Head of caudate nucleus (tissue), 42 donors: ENCODE measurements around the gene FAM227B.

Source experiments
- DNase-seq, 42 donors: peaks; one replicate each; pipeline versions ENCODE4 v3.0.0 to v3.0.0-alpha.2; 2020 to 2021; ENCODE audit warnings: mixed read lengths in 7 of 42
- intact Hi-C: fragments of 100-400 bp; cut with DNase I; formaldehyde crosslinking; loops from one replicate; pipeline ENCODE4 v1.15.0; 2022

The FAM227B gene

GRCh38 chr15:49330166-49330565 lies 290.5 kb downstream of the FAM227B start:
- DNase-seq = no peak
- intact Hi-C loops = no loop called here

- DNase-seq = no peak
- intact Hi-C loops = no loop called here
Measured at GRCh38 chr15:49328941-49329340, 291.7 kb downstream of the FAM227B start.

- DNase-seq = no peak
- intact Hi-C loops = no loop called here
Measured at GRCh38 chr15:49327927-49328326, 292.7 kb downstream of the FAM227B start.

GRCh38 chr15:49323207-49323606 lies 297.4 kb downstream of the FAM227B start:
- intact Hi-C loops = no loop called here
- no peak for DNase-seq

- intact Hi-C loops = no loop called here
- DNase-seq = no peak
Measured at GRCh38 chr15:49320351-49320750, 300.3 kb downstream of the FAM227B start.

GRCh38 chr15:49315391-49315823 lies 305.2 kb downstream of the FAM227B start:
- intact Hi-C loops = no loop called here
- DNase-seq = no peak

- intact Hi-C loops = no loop called here
- DNase-seq = no peak
Measured at GRCh38 chr15:49314716-49315115, 305.9 kb downstream of the FAM227B start.

- intact Hi-C loops = no loop called here
- no peak for DNase-seq
Measured at GRCh38 chr15:49313650-49314049, 307.0 kb downstream of the FAM227B start.

- intact Hi-C loops = no loop called here
- no peak for DNase-seq
Measured at GRCh38 chr15:49309889-49310288, 310.7 kb downstream of the FAM227B start.

GRCh38 chr15:49308686-49309085 lies 311.9 kb downstream of the FAM227B start:
- intact Hi-C loops = no loop called here
- no peak for DNase-seq

- intact Hi-C loops = no loop called here
- no peak for DNase-seq
Measured at GRCh38 chr15:49306551-49306950, 314.1 kb downstream of the FAM227B start.

- intact Hi-C loops = no loop called here
- DNase-seq = no peak
Measured at GRCh38 chr15:49303003-49303402, 317.6 kb downstream of the FAM227B start.

GRCh38 chr15:49301562-49301961 lies 319.1 kb downstream of the FAM227B start:
- intact Hi-C loops = no loop called here
- no peak for DNase-seq

- intact Hi-C loops = no loop called here
- DNase-seq = no peak
Measured at GRCh38 chr15:49300856-49301255, 319.8 kb downstream of the FAM227B start.

GRCh38 chr15:49297584-49297983 lies 323.0 kb downstream of the FAM227B start:
- DNase-seq = no peak
- intact Hi-C loops = no loop called here

GRCh38 chr15:49296258-49296657 lies 324.4 kb downstream of the FAM227B start:
- intact Hi-C loops = no loop called here
- DNase-seq = no peak

GRCh38 chr15:49293941-49294340 lies 326.7 kb downstream of the FAM227B start:
- intact Hi-C loops = no loop called here

GRCh38 chr15:49290191-49290590 lies 330.4 kb downstream of the FAM227B start:
- intact Hi-C loops = no loop called here
- no peak for DNase-seq

More at GRCh38 chr15:49293941-49294340, 326.7 kb downstream of the FAM227B start:
- no peak for DNase-seq

- intact Hi-C loops = no loop called here
- DNase-seq = no peak
Measured at GRCh38 chr15:49288391-49288790, 332.2 kb downstream of the FAM227B start.

GRCh38 chr15:49287481-49287880 lies 333.1 kb downstream of the FAM227B start:
- intact Hi-C loops = no loop called here
- DNase-seq = no peak

GRCh38 chr15:49286649-49287404 lies 333.8 kb downstream of the FAM227B start:
- intact Hi-C loops = no loop called here
- DNase-seq = no peak
